NCI-H2029 treated with DMSO at 0.1 percent for 48 hours (cell line): Measurements from ENCODE around the gene NKAIN2.
A peak's percentile ranks its signal among the peaks of the same experiment; 100 is the strongest.
"Not testable (repeated sequence)": the region's sequence is repeated elsewhere in the genome, so short reads cannot be mapped to it uniquely, and the experiment has no call there.

Experiments used
- DNase-seq: peaks from one replicate; lab custom pipeline; 2025; lab: John Stamatoyannopoulos, UW

Gene NKAIN2

GRCh38 chr6:124512431-124512830 is 708.8 kb downstream of the NKAIN2 start:
- no peak for DNase-seq

GRCh38 chr6:124517339-124517738 is 713.7 kb downstream of the NKAIN2 start:
- DNase-seq, result no peak

DNA sequence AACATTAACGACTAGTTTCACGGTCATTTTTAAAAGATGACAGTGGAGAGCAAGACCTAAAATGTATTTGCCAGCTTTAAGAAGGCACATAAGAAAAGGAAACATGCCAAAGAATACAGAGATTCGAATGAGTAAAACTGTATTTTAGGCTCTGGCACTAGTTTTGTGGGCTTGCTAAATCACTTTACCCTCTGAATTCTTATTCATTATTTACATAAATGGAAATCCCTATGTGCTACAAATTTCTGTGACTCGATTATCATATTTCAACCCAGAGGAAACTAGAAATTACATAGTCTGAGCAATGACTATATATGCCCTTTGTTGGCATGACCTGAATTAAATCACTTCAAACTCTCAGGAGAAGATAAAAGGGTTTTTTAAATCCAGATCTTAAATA is 716.8 kb downstream of the NKAIN2 start:
- no peak for DNase-seq

- no peak for DNase-seq
Observed at GRCh38 chr6:124522335-124522734, 718.7 kb downstream of the NKAIN2 start.

- no peak for DNase-seq
Observed at GRCh38 chr6:124524491-124525200, 721.0 kb downstream of the NKAIN2 start.

- DNase-seq, result no peak
Observed at GRCh38 chr6:124530926-124531325, 727.3 kb downstream of the NKAIN2 start.

GRCh38 chr6:124535299-124535698 is 731.6 kb downstream of the NKAIN2 start:
- DNase-seq, result no peak

GRCh38 chr6:124535746-124536145 is 732.1 kb downstream of the NKAIN2 start:
- DNase-seq, result no peak

- no peak for DNase-seq
Observed at GRCh38 chr6:124536157-124536841, 732.6 kb downstream of the NKAIN2 start.

DNA sequence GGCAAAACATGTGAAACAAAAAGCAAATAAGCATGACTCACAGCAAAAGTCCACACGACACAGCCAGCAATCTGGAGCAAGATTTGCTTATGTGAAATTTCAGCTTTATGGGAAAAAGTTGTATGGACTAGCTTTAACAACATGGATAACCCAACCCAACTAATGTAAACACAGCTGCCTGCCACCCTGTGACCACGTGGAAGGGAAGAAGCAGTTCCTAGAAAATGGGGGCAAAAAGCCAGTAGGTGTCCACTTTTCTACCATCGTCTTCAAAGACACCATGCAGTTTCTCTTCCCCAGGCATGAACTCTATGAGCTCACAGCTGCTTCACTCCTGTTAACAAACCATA is 733.2 kb downstream of the NKAIN2 start:
- no peak for DNase-seq

DNA sequence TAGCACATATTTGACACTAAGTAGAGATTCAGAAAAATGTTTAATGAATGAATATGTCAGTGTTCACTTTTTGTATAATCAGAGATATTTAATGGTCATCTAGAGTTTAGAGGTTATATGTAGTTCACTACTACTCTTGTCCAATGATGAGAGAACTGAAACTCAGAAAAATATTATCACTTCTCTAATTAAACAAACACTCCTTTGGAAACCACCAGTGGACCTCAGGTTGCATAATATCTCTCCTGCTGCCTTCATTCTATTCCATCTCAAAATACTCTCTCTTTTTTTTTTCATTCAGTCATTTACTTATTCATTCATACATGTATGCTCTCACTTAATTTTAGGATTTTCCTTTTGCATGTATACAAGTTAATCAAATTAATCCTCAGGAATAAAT is 735.4 kb downstream of the NKAIN2 start:
- no peak for DNase-seq

- DNase-seq, result no peak
Observed at GRCh38 chr6:124541573-124541972, 737.9 kb downstream of the NKAIN2 start.

GRCh38 chr6:124546601-124547000 is 742.9 kb downstream of the NKAIN2 start:
- DNase-seq, result no peak

DNA sequence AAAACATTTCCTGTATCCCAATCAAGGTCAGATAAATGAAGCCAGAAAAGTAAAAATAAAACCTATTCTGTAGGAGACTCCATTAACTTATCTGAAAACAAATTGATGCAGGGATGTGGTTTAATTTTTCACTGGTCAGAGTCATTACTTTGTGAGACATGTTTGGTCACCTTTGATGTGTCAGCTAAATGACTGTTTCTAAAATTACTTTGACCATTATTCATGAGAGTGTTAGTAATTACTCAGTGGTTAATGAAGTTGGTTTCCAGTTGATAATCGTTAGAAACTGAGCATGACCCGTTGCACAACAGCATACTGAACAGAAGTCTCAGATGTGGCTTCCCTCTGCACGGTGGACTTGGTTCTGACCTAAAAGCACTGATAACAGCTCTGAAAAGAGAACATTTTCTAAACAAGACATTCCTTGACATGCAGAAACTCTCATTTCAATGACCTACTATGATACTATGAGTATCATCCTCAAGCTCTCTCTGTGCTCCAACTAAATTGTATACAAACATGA is 748.1 kb downstream of the NKAIN2 start:
- DNase-seq, result no peak

GRCh38 chr6:124557873-124558272 is 754.2 kb downstream of the NKAIN2 start:
- no peak for DNase-seq

DNA sequence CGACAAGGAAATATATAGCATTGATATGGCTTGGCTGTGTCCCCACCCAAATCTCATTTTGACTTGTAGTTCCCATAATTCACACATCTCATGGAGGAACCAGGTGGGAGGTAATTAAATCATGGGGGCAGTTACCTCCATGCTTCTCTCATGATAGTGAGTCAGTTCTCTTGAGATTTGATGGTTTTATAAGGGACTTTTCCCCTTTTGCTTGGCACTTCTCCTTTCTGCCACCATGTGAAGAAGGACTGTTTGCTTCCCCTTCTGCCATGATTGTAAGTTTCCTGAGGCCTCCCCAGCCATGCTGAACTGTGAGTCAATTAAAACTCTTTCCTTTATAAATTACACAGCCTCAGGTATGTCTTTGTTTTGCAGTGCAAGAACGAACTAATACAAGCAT is 756.4 kb downstream of the NKAIN2 start:
- DNase-seq, result not testable (repeated sequence)

DNA sequence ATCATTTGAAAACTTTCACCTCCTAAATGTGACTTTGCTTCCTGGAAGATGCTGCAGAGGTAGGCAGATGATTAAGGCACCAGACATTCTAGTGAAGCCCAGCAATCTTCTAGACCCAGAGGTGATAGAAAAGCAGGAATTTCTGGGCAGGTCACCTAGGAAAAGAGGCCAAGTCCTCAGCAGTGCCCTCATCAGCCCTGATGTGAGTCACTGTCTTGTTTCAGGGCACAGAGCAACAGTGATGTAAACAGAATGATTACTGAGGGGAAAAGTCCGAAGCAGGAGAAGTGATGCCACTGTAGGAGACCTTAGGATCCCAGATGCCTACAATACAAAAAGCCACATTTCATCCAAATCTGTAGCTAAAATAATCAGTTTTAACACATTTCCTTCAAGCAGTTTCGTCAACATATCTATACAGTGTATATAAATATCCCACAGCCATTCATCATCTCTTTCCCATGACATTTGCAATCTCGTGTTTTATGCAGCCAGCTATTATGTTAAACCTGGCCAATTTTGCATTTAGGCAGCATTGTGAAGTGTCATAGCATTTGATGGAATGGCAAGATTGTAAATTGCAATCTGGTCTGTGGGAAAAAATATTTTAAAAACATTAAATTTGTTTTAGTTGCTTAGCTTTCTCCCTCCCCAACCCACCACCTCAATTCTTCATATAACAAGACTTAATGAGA is 757.4 kb downstream of the NKAIN2 start:
- no peak for DNase-seq

GRCh38 chr6:124561635-124562130 is 758.0 kb downstream of the NKAIN2 start:
- DNase-seq, result no peak

DNA sequence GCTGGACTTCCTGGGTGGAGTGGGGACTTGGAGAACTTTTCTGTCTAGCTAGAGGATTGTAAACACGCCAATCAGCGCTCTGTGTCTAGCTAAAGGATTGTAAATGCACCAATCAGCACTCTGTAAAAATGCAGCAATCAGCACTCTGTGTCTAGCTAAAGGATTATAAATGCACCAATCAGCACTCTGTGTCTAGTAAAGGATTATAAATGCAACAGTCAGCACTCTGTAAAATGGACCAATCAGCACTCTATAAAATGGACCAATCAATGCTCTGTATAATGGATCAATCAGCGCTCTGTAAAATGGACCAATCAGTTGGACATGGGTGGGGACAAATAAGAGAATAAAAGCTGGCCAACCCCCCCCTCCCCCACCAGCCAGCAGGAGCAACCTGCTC is 760.5 kb downstream of the NKAIN2 start:
- DNase-seq, result not testable (repeated sequence)

GRCh38 chr6:124567401-124567800 is 763.7 kb downstream of the NKAIN2 start:
- DNase-seq, result no peak

- DNase-seq, result peak; percentile 87
Observed at GRCh38 chr6:124573953-124574352, 770.3 kb downstream of the NKAIN2 start.

GRCh38 chr6:124577734-124578281 is 774.1 kb downstream of the NKAIN2 start:
- peak; percentile 79 for DNase-seq
